ENCODE data around the gene PRXL2A.
A peak's percentile ranks its signal among the peaks of the same experiment; 100 is the strongest.

The PRXL2A gene

GRCh38 chr10:80443531-80443974 is 35.2 kb downstream of the PRXL2A start:
- no peak for TF ChIP-seq POLR2A (IDR thresholded peaks at IDR 0.05; ENCODE audit: low read depth, low read length)
- peak; percentile 68 for FAIRE-seq
- peak; percentile 69 for DNase-seq (ENCODE audit: insufficient read length, low spot score)

GRCh38 chr10:80444124-80444523 is 35.8 kb downstream of the PRXL2A start:
- FAIRE-seq (no peak), DNase-seq (ENCODE audit: insufficient read length, low spot score) (no peak)
- TF ChIP-seq POLR2A (IDR thresholded peaks at IDR 0.05; ENCODE audit: low read depth, low read length) = 0 out of 2 replicates have a peak, but pooled peaks have one; percentile 7

GRCh38 chr10:80444646-80445319 is 36.4 kb downstream of the PRXL2A start:
- FAIRE-seq = peak; percentile 38
- peak; percentile 86 for DNase-seq (ENCODE audit: insufficient read length, low spot score)
- TF ChIP-seq POLR2A (IDR thresholded peaks at IDR 0.05; ENCODE audit: low read depth, low read length) = no peak

GRCh38 chr10:80447436-80448190 is 39.3 kb downstream of the PRXL2A start:
- no peak for TF ChIP-seq POLR2A (IDR thresholded peaks at IDR 0.05; ENCODE audit: low read depth, low read length)
- FAIRE-seq (no peak), DNase-seq (ENCODE audit: insufficient read length, low spot score) (no peak)

GRCh38 chr10:80448209-80448942 is 40.0 kb downstream of the PRXL2A start:
- no peak for FAIRE-seq
- TF ChIP-seq POLR2A (IDR thresholded peaks at IDR 0.05; ENCODE audit: low read depth, low read length) = no peak
- no peak for DNase-seq (ENCODE audit: insufficient read length, low spot score)

GRCh38 chr10:80449520-80449919 is 41.2 kb downstream of the PRXL2A start:
- DNase-seq (ENCODE audit: insufficient read length, low spot score) = no peak
- no peak for FAIRE-seq

GRCh38 chr10:80451132-80451531 is 42.8 kb downstream of the PRXL2A start:
- no peak for FAIRE-seq
- TF ChIP-seq POLR2A (IDR thresholded peaks at IDR 0.05; ENCODE audit: low read depth, low read length) = no peak
- no peak for DNase-seq (ENCODE audit: insufficient read length, low spot score)

More at GRCh38 chr10:80449520-80449919, 41.2 kb downstream of the PRXL2A start:
- TF ChIP-seq POLR2A (IDR thresholded peaks at IDR 0.05; ENCODE audit: low read depth, low read length) = no peak

- DNase-seq (ENCODE audit: insufficient read length, low spot score) (no peak), FAIRE-seq (no peak)
- TF ChIP-seq POLR2A (IDR thresholded peaks at IDR 0.05; ENCODE audit: low read depth, low read length) = no peak
Observed at GRCh38 chr10:80452069-80452468, 43.7 kb downstream of the PRXL2A start.

- no peak for TF ChIP-seq POLR2A (IDR thresholded peaks at IDR 0.05; ENCODE audit: low read depth, low read length)
- FAIRE-seq = no peak
Observed at GRCh38 chr10:80452640-80453039, 44.3 kb downstream of the PRXL2A start.

GRCh38 chr10:80453056-80453841 is 44.9 kb downstream of the PRXL2A start:
- FAIRE-seq (no peak), DNase-seq (ENCODE audit: insufficient read length, low spot score) (no peak)

More at GRCh38 chr10:80452640-80453039, 44.3 kb downstream of the PRXL2A start:
- no peak for DNase-seq (ENCODE audit: insufficient read length, low spot score)

GRCh38 chr10:80453842-80454512 is 45.6 kb downstream of the PRXL2A start, which contains the start of gene TSPAN14:
Gene TSPAN14 (plus strand): TSS chr10:80454310. CDS start chr10:80489234, 34,924 bp downstream.
- no peak for FAIRE-seq
- peak; percentile 91 for DNase-seq (ENCODE audit: insufficient read length, low spot score)
- TF ChIP-seq POLR2A (IDR thresholded peaks at IDR 0.05; ENCODE audit: low read depth, low read length) = peak; percentile 74

More at GRCh38 chr10:80453056-80453841, 44.9 kb downstream of the PRXL2A start:
- no peak for TF ChIP-seq POLR2A (IDR thresholded peaks at IDR 0.05; ENCODE audit: low read depth, low read length)

- FAIRE-seq (no peak), DNase-seq (ENCODE audit: insufficient read length, low spot score) (peak; percentile 53)
- TF ChIP-seq POLR2A (IDR thresholded peaks at IDR 0.05; ENCODE audit: low read depth, low read length) = no peak
Observed at GRCh38 chr10:80454513-80455460, 46.4 kb downstream of the PRXL2A start.
